GM12864 (cell line): ENCODE results near the gene BTBD8.

ENCODE experiments used
- DNase-seq: peaks from one replicate; pipeline ENCODE4 v3.0.0-alpha.2; 2011; ENCODE audit warnings: low read depth
- H3K4me3 ChIP-seq: 2 replicates; pipeline ENCODE4 v1.5.1; 2011; ENCODE audit warnings: mild to moderate bottlenecking, low read depth, low read length, control low read depth
- CTCF ChIP-seq: IDR thresholded peaks from 2 replicates; pipeline ENCODE4 v1.5.1; 2011; ENCODE audit warnings: low read depth, mild to moderate bottlenecking, moderate library complexity, low read length, control low read depth, inconsistent platforms; ENCODE audit errors: missing control alignments

BTBD8 gene

GRCh38 chr1:92117526-92117925, 37.4 kb downstream of the BTBD8 start:
- no peak overlapping the region for H3K4me3 ChIP-seq
- DNase-seq = no peak
- TF ChIP-seq CTCF = no peak

GRCh38 chr1:92118826-92119225, 38.7 kb downstream of the BTBD8 start:
- DNase-seq = no peak
- no peak for TF ChIP-seq CTCF

GRCh38 chr1:92123868-92124267, 43.7 kb downstream of the BTBD8 start:
- no peak for TF ChIP-seq CTCF
- H3K4me3 ChIP-seq = no peak overlapping the region
- DNase-seq = no peak

More at GRCh38 chr1:92118826-92119225, 38.7 kb downstream of the BTBD8 start:
- no peak overlapping the region for H3K4me3 ChIP-seq

- no peak overlapping the region for H3K4me3 ChIP-seq
- no peak for TF ChIP-seq CTCF
- no peak for DNase-seq
Measured at GRCh38 chr1:92125204-92125603, 45.1 kb downstream of the BTBD8 start.

- no peak for TF ChIP-seq CTCF
- no peak overlapping the region for H3K4me3 ChIP-seq
- DNase-seq = no peak
Measured at GRCh38 chr1:92126088-92126487, 45.9 kb downstream of the BTBD8 start.

GRCh38 chr1:92134331-92134730, 54.2 kb downstream of the BTBD8 start:
- DNase-seq = no peak
- TF ChIP-seq CTCF = no peak
- no peak overlapping the region for H3K4me3 ChIP-seq

- DNase-seq = no peak
- no peak for TF ChIP-seq CTCF
- H3K4me3 ChIP-seq = no peak overlapping the region
Measured at GRCh38 chr1:92136341-92136740, 56.2 kb downstream of the BTBD8 start.
